Daoy (cell line): Measurements from ENCODE around the gene AHI1. TPM values are rescaled to one million over a fixed set of nuclear protein-coding genes. Genes with fewer than 3 reads are reported as not detected.

Experiments used
- DNase-seq: peaks from one replicate; pipeline ENCODE4 v3.0.0-alpha.2; 2015; ENCODE audit warnings: low read depth
- total RNA-seq: library from RNA; depleted of rRNA; stranded (reverse); fragments of >200 nt; shearing (Covaris generic); gene quantifications from 2 replicates; pipeline ENCODE4 v1.2.3, GENCODE V29; 2014; rRNA removed

The AHI1 gene
- total RNA-seq: 7.8 and 8.2 TPM in 2 replicates

GRCh38 chr6:135497412-135498184 is at the start of gene AHI1:
Gene AHI1, minus strand, starts transcription at chr6:135497740. Its CDS starts 5,503 bp downstream, at chr6:135492237.
- peak; percentile 96 for DNase-seq

GRCh38 chr6:135546680-135547418 is 49.3 kb upstream of the AHI1 start:
- no peak for DNase-seq

GRCh38 chr6:135546206-135546605 is 48.7 kb upstream of the AHI1 start:
- no peak for DNase-seq

GRCh38 chr6:135540207-135540840 is 42.8 kb upstream of the AHI1 start:
- no peak for DNase-seq

- DNase-seq: peak; percentile 81
Observed at GRCh38 chr6:135537741-135538301, 40.3 kb upstream of the AHI1 start.

- DNase-seq: peak; percentile 61
Observed at GRCh38 chr6:135535989-135536414, 38.5 kb upstream of the AHI1 start.

- peak; percentile 58 for DNase-seq
Observed at GRCh38 chr6:135534773-135535380, 37.3 kb upstream of the AHI1 start.

- DNase-seq: no peak
Observed at GRCh38 chr6:135532559-135532958, 35.0 kb upstream of the AHI1 start.

- DNase-seq: no peak
Observed at GRCh38 chr6:135531954-135532490, 34.5 kb upstream of the AHI1 start.

- DNase-seq: no peak
Observed at GRCh38 chr6:135530113-135530512, 32.6 kb upstream of the AHI1 start.

- no peak for DNase-seq
Observed at GRCh38 chr6:135527960-135528249, 30.4 kb upstream of the AHI1 start.

GRCh38 chr6:135527116-135527959 is 29.8 kb upstream of the AHI1 start:
- no peak for DNase-seq

- DNase-seq: no peak
Observed at GRCh38 chr6:135525594-135525993, 28.1 kb upstream of the AHI1 start.

GRCh38 chr6:135522965-135523692 is 25.6 kb upstream of the AHI1 start:
- DNase-seq: no peak

GRCh38 chr6:135521431-135521830 is 23.9 kb upstream of the AHI1 start:
- DNase-seq: peak; percentile 18

GRCh38 chr6:135520781-135521180 is 23.2 kb upstream of the AHI1 start:
- no peak for DNase-seq

GRCh38 chr6:135519348-135519747 is 21.8 kb upstream of the AHI1 start:
- no peak for DNase-seq

GRCh38 chr6:135517527-135517926 is 20.0 kb upstream of the AHI1 start:
- DNase-seq: no peak

GRCh38 chr6:135514706-135515105 is 17.2 kb upstream of the AHI1 start:
- DNase-seq: no peak
